Thyroid gland (tissue), 4 donors: ENCODE data around the gene PLCB3. TPM values are rescaled to one million over a fixed set of nuclear protein-coding genes. Genes with fewer than 3 reads are reported as not detected.

Source experiments
- DNase-seq, 2 donors: peaks; one replicate each; pipeline ENCODE4 v3.0.0-alpha.2; 2019
- H3K27ac ChIP-seq, 3 donors: fragments of 200-600 bp; sonication (generic); 1 replicate in 2 of 3; 2 replicates in 1 of 3; pipeline ENCODE4 v1.5.1; 2016 to 2019; ENCODE audit warnings: mild to moderate bottlenecking in 1 of 3, moderate library complexity in 1 of 3
- H3K27me3 ChIP-seq: fragments of 200-600 bp; sonication (generic); one replicate; pipeline ENCODE4 v1.5.1; 2019
- H3K36me3 ChIP-seq, 2 donors: fragments of 200-600 bp; sonication (generic); one replicate each; pipeline ENCODE4 v1.5.1; 2016 to 2019
- H3K4me1 ChIP-seq, 2 donors: fragments of 200-600 bp; sonication (generic); one replicate each; pipeline ENCODE4 v1.5.1; 2017 to 2019
- H3K4me3 ChIP-seq, 3 donors: fragments of 200-600 bp; sonication (generic); replicated peaks in 1 of 3; 1 replicate in 2 of 3; 2 replicates in 1 of 3; pipeline ENCODE4 v1.5.1; 2016; ENCODE audit warnings: mild to moderate bottlenecking in 1 of 3
- H3K9me3 ChIP-seq: fragments of 200-600 bp; sonication (generic); one replicate; pipeline ENCODE4 v1.5.1; 2017
- POLR2A ChIP-seq, 2 donors: fragments of 450-650 bp; IDR thresholded peaks; one replicate each; pipeline ENCODE4 v1.6.1; 2017; ENCODE audit warnings: antibody characterized with exemption in 2 of 2, mild to moderate bottlenecking in 2 of 2, moderate library complexity in 1 of 2
- WGBS, 2 donors: methylation state at CpG; one replicate each; pipeline ENCODE4 v1.1.5; 2017; 5-methylcytosine and 5-hydroxymethylcytosine counted together
- intact Hi-C: fragments of 100-400 bp; cut with DNase I; formaldehyde crosslinking; loops from one replicate; pipeline ENCODE4 v1.15.1; 2023
- total RNA-seq, 4 donors: library from RNA; depleted of rRNA; stranded (reverse); fragments of >200 nt; gene quantifications; one replicate each; pipeline ENCODE4 v1.2.3, GENCODE V29; 2016
- TF ChIP-seq, protein P1 (sequence below), 6 experiments: fragments of 200-600 bp in 3 of 6; fragments of 450-650 bp in 3 of 6; sonication (generic) in 3 of 6; IDR thresholded peaks; one replicate each; pipeline ENCODE4 v1.5.1; 2016 to 2019; ENCODE audit warnings: antibody characterized with exemption in 6 of 6, mild to moderate bottlenecking in 2 of 6, inconsistent platforms in 1 of 6, moderate library complexity in 1 of 6

The PLCB3 gene
- total RNA-seq, 4 donors from 2014 or later: 18.8 to 39.2 (median 23.5) TPM

- no peaks in the 10 kb centered on the region for H3K9me3 ChIP-seq
- no peak for TF ChIP-seq POLR2A (IDR thresholded peaks at IDR 0.05)
- TF ChIP-seq, protein P1, sequence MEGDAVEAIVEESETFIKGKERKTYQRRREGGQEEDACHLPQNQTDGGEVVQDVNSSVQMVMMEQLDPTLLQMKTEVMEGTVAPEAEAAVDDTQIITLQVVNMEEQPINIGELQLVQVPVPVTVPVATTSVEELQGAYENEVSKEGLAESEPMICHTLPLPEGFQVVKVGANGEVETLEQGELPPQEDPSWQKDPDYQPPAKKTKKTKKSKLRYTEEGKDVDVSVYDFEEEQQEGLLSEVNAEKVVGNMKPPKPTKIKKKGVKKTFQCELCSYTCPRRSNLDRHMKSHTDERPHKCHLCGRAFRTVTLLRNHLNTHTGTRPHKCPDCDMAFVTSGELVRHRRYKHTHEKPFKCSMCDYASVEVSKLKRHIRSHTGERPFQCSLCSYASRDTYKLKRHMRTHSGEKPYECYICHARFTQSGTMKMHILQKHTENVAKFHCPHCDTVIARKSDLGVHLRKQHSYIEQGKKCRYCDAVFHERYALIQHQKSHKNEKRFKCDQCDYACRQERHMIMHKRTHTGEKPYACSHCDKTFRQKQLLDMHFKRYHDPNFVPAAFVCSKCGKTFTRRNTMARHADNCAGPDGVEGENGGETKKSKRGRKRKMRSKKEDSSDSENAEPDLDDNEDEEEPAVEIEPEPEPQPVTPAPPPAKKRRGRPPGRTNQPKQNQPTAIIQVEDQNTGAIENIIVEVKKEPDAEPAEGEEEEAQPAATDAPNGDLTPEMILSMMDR (IDR thresholded peaks at IDR 0.05): no peak
- H3K27ac ChIP-seq: peak overlapping the region in 1 of 3 donors; percentile 17
- H3K27me3 ChIP-seq: no peaks in the 10 kb centered on the region
- WGBS, 2 donors: 69 to 76% methylated on average over 15 of the region's 15 CpGs
- peak in 1 of 2 donors; percentile 34 for DNase-seq
- peaks cover under 1 to 1% of the 10 kb centered on the region in 2 donors for H3K36me3 ChIP-seq
- intact Hi-C loops: no loop called here
- peaks cover 36 to 62% of the 10 kb centered on the region in 2 donors for H3K4me1 ChIP-seq
- no peak overlapping the region for H3K4me3 ChIP-seq
These were observed 19.0 kb upstream of the PLCB3 start for GRCh38 chr11:64232182-64232966.

- no peak overlapping the region for H3K27ac ChIP-seq
- intact Hi-C loops: no loop called here
- H3K4me1 ChIP-seq: peaks cover 34 to 56% of the 10 kb centered on the region in 2 donors
- H3K27me3 ChIP-seq: no peaks in the 10 kb centered on the region
- no peak for TF ChIP-seq POLR2A (IDR thresholded peaks at IDR 0.05)
- TF ChIP-seq, protein P1 (IDR thresholded peaks at IDR 0.05): no peak
- peaks cover 7% of the 10 kb centered on the region in 2 donors for H3K36me3 ChIP-seq
- DNase-seq: no peak
- 83 to 87% methylated on average over 8 of the region's 8 CpGs for WGBS, 2 donors
- no peak overlapping the region for H3K4me3 ChIP-seq
- H3K9me3 ChIP-seq: no peaks in the 10 kb centered on the region
These were observed 18.4 kb upstream of the PLCB3 start for GRCh38 chr11:64232967-64233315.

- H3K27ac ChIP-seq: peak within 1 kb of the TSS; percentile 78 to 91 (median 79)
- no peaks in the 10 kb centered on the region for H3K9me3 ChIP-seq
- peak; percentile 80 to 81 for DNase-seq
- intact Hi-C loops: no loop called here
- WGBS, 2 donors: 3 to 5% methylated on average over 6 to 23 of the region's 62 CpGs
- H3K36me3 ChIP-seq: peaks cover 10 to 12% of the 10 kb centered on the region in 2 donors
- H3K27me3 ChIP-seq: no peaks in the 10 kb centered on the region
- H3K4me3 ChIP-seq: peak within 1 kb of the TSS; percentile 40 to 66 (median 66)
- peak in 1 of 2 donors; percentile 71 for TF ChIP-seq POLR2A (IDR thresholded peaks at IDR 0.05)
- TF ChIP-seq, protein P1 (IDR thresholded peaks at IDR 0.05): no peak
- H3K4me1 ChIP-seq: peaks cover 34 to 54% of the 10 kb centered on the region in 2 donors
These were observed 17.3 kb upstream of the PLCB3 start, which contains the start of gene VEGFB for GRCh38 chr11:64233913-64234586. TSS of gene VEGFB (plus strand) at chr11:64234584. CDS start at chr11:64234834, 250 bp downstream.

DNA sequence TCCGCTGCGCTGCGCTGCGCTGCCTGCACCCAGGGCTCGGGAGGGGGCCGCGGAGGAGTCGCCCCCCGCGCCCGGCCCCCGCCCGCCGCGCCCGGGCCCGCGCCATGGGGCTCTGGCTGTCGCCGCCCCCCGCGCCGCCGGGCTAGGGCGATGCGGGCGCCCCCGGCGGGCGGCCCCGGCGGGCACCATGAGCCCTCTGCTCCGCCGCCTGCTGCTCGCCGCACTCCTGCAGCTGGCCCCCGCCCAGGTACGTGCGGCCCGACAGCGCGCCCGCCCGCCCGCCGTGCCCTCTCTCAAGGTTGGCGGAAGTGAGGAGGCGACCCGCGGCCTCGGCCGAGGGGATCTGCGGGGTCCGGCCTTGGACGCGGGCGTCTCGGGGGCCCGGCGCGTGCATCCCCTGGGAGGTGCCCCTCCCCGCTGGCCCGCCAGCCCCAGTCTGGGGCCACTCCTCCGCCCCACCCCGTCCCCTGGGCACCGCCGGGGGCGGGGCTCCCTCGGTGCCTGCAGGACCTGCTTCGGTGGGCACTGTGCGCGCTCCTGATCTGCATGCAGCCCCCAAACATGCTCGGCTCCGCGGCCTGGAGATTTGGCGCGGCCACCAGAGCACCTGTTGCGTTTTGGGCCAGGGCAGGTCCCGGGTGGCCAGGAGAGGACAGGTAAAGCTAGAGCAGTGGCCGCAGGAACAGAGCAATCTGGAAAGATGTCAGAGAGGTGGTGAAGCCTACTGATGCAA lies 16.5 kb upstream of the PLCB3 start:
- Histone ChIP-seq H3K4me3 (peak overlapping the region; percentile 23 to 66 (median 29)), H3K4me1 (peaks cover 30 to 49% of the 10 kb centered on the region in 2 donors), H3K27me3 (no peaks in the 10 kb centered on the region), H3K27ac (peak overlapping the region; percentile 50 to 88 (median 78)), H3K36me3 (peaks cover 10 to 12% of the 10 kb centered on the region in 2 donors), H3K9me3 (no peaks in the 10 kb centered on the region)
- 4 to 10% methylated on average over 12 to 24 of the region's 80 CpGs for WGBS, 2 donors
- intact Hi-C loops: no loop called here
- TF ChIP-seq, protein P1 (IDR thresholded peaks at IDR 0.05): no peak
- TF ChIP-seq POLR2A (IDR thresholded peaks at IDR 0.05): peak in 1 of 2 donors; percentile 72
- peak; percentile 72 for DNase-seq
